ENCODE data around the gene OSTN. TPM values are rescaled to one million over a fixed set of nuclear protein-coding genes. Genes with fewer than 3 reads are reported as not detected.

Gene OSTN
- total RNA-seq, 1 experiment from 2014 or later = not detected

GRCh38 chr3:191260431-191261303 is 61.6 kb downstream of the OSTN start:
- Histone ChIP-seq H3K27ac (ENCODE audit: low read depth, low read length) (no peak overlapping the region), H3K9me3 (ENCODE audit: control insufficient read depth in 1 of 2, insufficient read depth in 1 of 2, low read depth in 1 of 2, low read length in 2 of 2) (no peaks in the 10 kb centered on the region), H3K4me2 (ENCODE audit: low read length) (no peak overlapping the region), H3K4me3 (replicated peaks in 1 of 2; ENCODE audit: low read depth in 1 of 2, low read length in 2 of 2) (no peak overlapping the region), H3K4me1 (ENCODE audit: control insufficient read depth in 1 of 2, insufficient read depth in 2 of 2, low read length in 2 of 2) (peaks cover 0 to 3% of the 10 kb centered on the region in 2 experiments; a peak in 1 of 4 replicates), H3K27me3 (ENCODE audit: insufficient read depth, low read length) (no peaks in the 10 kb centered on the region), H3K9me2 (ENCODE audit: insufficient read depth) (no peaks in the 10 kb centered on the region), H3K79me2 (ENCODE audit: insufficient read depth, low read length) (no peaks in the 10 kb centered on the region), H2AFZ (ENCODE audit: low read depth, low read length, poor library complexity, severe bottlenecking) (peak overlapping the region; percentile 3), H3K36me3 (ENCODE audit: control insufficient read depth in 1 of 2, insufficient read depth in 2 of 2, low read length in 2 of 2) (no peaks in the 10 kb centered on the region), H3K9ac (ENCODE audit: low read length) (no peak overlapping the region), H4K20me1 (ENCODE audit: insufficient read depth) (no peaks in the 10 kb centered on the region)
- intact Hi-C loops (cut with micrococcal nuclease) = no loop called here
- ATAC-seq = no peak
- no peak for DNase-seq (ENCODE audit: low read depth, low spot score)
- ChIA-PET RAD21 (ENCODE audit: low non-redundant PET in 1 of 2, low total read pairs in 2 of 2, uncharacterized antibody in 2 of 2, unreplicated experiment in 2 of 2) (no interaction called here), CTCF (no interaction called here), POLR2A (no interaction called here)
- TF ChIP-seq EGR1 (IDR thresholded peaks at IDR 0.05; ENCODE audit: low read depth) = no peak
- no peak for TF ChIP-seq CBX3 (IDR thresholded peaks at IDR 0.05; ENCODE audit: low read depth)
- no TSS peak for BruUV-seq (replicated peaks)

- Histone ChIP-seq H3K9me3 (ENCODE audit: control insufficient read depth in 1 of 2, insufficient read depth in 1 of 2, low read depth in 1 of 2, low read length in 2 of 2) (no peaks in the 10 kb centered on the region), H3K79me2 (ENCODE audit: insufficient read depth, low read length) (no peaks in the 10 kb centered on the region), H3K4me3 (replicated peaks in 1 of 2; ENCODE audit: low read depth in 1 of 2, low read length in 2 of 2) (no peak overlapping the region), H3K27me3 (ENCODE audit: insufficient read depth, low read length) (no peaks in the 10 kb centered on the region), H3K9me2 (ENCODE audit: insufficient read depth) (no peaks in the 10 kb centered on the region), H3K4me2 (ENCODE audit: low read length) (no peak overlapping the region), H3K27ac (ENCODE audit: low read depth, low read length) (no peak overlapping the region), H3K36me3 (ENCODE audit: control insufficient read depth in 1 of 2, insufficient read depth in 2 of 2, low read length in 2 of 2) (no peaks in the 10 kb centered on the region), H2AFZ (ENCODE audit: low read depth, low read length, poor library complexity, severe bottlenecking) (no peak overlapping the region), H3K4me1 (ENCODE audit: control insufficient read depth in 1 of 2, insufficient read depth in 2 of 2, low read length in 2 of 2) (peaks cover 0 to 3% of the 10 kb centered on the region in 2 experiments; a peak in 1 of 4 replicates), H3K9ac (ENCODE audit: low read length) (no peak overlapping the region), H4K20me1 (ENCODE audit: insufficient read depth) (no peaks in the 10 kb centered on the region)
- intact Hi-C loops (cut with micrococcal nuclease) = no loop called here
- DNase-seq (ENCODE audit: low read depth, low spot score) (no peak), ATAC-seq (no peak)
- ChIA-PET RAD21 (ENCODE audit: low non-redundant PET in 1 of 2, low total read pairs in 2 of 2, uncharacterized antibody in 2 of 2, unreplicated experiment in 2 of 2) (no interaction called here), POLR2A (no interaction called here), CTCF (no interaction called here)
- TF ChIP-seq ELF1 (IDR thresholded peaks at IDR 0.05; ENCODE audit: borderline replicate concordance, low read depth) (no peak), EGR1 (IDR thresholded peaks at IDR 0.05; ENCODE audit: low read depth) (no peak), CTCF (IDR thresholded peaks at IDR 0.05 in 2 of 3, conservative IDR thresholded peaks at IDR 0.05 in 1 of 3; ENCODE audit: borderline replicate concordance in 1 of 3, insufficient read depth in 1 of 3, low read depth in 2 of 3, low read length in 2 of 3) (no peak), YY1 (IDR thresholded peaks at IDR 0.05; ENCODE audit: extremely low read depth, insufficient replicate concordance, low read depth, low read length) (no peak), SP1 (IDR thresholded peaks at IDR 0.05; ENCODE audit: low read depth) (no peak), TCF7L2 (IDR thresholded peaks at IDR 0.05; ENCODE audit: borderline replicate concordance, extremely low read depth, insufficient read depth, insufficient read length) (no peak), POLR2AphosphoS5 (IDR thresholded peaks at IDR 0.05; ENCODE audit: low read depth, low read length) (no peak), RAD21 (IDR thresholded peaks at IDR 0.05; ENCODE audit: low read depth) (no peak), ATF3 (IDR thresholded peaks at IDR 0.05) (no peak), ZNF274 (IDR thresholded peaks at IDR 0.05; ENCODE audit: low read depth, low read length) (no peak), FOSL1 (IDR thresholded peaks at IDR 0.05; ENCODE audit: low read depth) (no peak), JUND (IDR thresholded peaks at IDR 0.05) (no peak), EZH2 (IDR thresholded peaks at IDR 0.05) (no peak), SIN3A (IDR thresholded peaks at IDR 0.05; ENCODE audit: low read depth) (no peak)
- BruUV-seq (replicated peaks) = no TSS peak
Observed at GRCh38 chr3:191261304-191261638, 62.2 kb downstream of the OSTN start.

All from HCT116 (cell line).